KG1 (cell line): Measurements from ENCODE around the gene LRRC15.

Source experiments
- DNase-seq: peaks from one replicate; lab custom pipeline; 2025; lab: John Stamatoyannopoulos, UW

Gene LRRC15

DNA sequence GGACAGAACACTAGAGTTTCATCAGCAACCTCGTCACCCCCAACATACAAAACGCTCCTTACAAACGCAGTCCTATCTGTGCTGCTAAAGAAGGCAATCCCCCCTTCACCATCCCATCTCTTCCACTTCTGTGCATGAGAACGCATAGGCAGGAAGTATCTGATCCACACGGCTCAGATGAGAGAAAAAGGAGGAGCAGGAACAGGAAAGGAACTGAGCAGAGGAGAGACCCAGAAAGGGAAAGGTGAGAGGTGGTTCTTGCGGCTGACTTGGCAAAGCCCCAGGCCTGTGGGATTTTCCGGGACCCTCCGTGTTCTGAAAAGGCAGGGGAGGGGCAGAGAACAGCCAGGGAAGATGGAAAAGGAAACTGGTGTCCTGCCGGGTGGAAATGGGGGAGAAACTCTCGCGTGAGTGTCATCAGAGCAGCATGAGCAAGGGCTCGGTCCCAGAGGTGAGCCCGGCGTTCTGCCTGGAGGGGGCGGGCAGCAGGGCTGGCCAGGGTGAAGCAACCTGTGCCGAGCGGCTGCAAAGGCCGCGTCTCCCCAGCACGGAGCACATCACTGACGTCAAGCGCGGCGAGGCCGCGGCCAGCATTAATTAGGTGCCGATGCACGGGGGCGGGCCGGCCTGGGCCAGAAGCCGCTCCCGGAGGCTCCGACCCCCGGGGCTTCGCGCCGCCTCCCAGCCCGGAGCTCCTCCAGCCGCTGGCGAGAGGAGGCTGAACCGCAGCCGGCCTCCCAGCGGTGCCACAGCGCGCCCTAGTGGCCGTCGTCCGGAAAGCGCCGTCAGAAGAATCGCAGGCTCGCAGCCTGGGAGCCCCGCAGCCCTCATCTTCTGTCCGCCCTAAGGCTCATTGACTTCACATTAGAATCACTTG is 54.2 kb downstream of the LRRC15 start:
- DNase-seq, result peak; percentile 68

DNA sequence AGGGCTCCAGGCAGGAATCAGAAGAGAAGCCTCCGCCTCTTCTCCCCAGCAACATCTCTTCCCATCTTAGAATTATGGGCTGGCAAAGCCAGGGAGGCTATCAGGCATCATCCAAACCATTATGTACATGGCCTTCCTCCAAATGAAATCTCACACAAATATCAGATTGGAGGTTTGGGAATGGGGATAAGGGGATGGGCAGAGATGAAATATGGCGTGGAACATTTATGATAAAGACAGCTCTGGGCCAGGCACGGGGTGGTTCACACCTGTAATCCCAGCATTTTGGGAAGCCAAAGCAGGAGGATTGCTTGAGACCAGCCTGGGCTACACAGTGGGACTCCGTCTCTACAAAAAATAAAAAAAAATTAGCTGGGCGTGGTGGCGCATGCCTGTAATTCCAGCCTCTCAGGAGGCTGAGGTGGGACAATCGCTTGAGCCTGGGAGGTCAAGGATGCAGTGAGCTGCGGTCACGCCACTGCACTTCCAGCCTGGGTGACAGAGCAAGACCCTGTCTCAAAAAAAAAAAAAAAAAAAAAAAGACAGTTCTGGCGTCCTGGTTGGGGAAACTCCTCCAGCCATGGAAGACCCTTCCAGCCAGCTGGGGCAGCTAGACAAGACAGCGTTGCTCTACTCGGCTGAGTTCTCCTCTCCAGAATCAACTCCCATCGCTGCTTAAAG is 55.0 kb downstream of the LRRC15 start:
- no peak for DNase-seq

DNA sequence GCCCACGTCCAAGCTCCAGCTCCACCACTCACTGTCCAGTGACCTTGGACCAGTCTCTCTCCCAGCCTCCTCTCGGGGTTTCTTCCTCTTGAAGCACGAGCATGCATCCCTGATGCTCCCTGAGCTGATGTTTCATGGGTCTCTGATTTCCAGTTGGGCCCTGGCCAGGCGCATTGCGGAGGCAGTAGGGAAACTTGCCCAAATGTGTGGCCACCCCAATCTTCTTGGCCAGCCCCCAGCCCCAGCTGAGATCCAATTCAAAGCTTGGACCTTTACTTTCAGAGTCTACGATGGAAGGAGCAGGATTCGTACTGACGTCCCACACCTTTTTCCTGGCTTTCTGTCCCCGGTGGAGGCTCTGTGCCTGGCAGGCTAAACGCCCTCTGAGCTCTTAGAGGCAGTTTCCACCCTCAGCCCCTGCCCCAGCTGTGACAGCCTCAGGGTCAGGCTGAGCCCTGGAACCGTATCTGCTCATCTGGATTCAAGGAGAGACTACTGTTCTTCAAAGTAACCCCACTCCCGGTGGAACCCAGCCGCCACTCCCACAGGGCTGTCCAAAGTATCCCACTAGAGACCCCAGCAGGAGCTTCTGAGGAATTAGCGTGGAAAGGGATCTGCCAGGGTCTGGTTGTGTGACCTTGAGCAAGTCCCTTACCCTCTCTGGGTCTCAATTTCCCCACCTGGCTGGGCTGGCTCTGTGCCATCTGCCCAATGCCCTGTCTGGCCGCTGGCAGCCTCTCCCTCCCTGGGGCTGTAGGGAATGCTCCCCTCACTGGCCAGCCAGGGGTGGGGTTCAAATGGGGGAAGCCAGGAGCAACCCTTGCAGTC is 55.8 kb downstream of the LRRC15 start:
- DNase-seq, result no peak

DNA sequence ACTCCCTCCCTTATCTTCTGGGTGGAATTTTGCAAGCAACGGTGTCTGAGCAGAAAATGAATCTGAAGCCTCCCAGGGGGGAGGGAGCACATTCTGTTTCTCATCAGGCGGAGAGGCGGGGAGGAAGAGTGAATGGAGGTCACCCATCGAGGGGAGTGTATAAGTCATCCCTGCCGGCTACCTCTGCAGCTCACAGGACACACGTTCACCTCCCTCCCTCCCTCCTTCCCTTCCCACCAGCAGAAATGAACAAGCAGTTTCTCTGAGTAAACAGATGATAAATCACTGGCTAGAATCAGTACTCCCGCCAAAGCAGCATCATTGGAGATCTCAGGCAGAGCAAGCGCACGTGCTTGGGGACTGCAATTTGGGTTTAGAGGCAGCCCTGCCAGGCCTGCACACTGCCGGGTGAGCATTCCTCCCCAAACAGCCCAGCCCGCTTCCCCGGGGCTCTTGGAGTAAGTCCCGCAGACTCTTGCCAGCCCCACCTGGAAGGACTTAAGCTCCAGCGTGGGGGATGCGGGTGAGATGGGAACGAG is 56.7 kb downstream of the LRRC15 start:
- no peak for DNase-seq

DNA sequence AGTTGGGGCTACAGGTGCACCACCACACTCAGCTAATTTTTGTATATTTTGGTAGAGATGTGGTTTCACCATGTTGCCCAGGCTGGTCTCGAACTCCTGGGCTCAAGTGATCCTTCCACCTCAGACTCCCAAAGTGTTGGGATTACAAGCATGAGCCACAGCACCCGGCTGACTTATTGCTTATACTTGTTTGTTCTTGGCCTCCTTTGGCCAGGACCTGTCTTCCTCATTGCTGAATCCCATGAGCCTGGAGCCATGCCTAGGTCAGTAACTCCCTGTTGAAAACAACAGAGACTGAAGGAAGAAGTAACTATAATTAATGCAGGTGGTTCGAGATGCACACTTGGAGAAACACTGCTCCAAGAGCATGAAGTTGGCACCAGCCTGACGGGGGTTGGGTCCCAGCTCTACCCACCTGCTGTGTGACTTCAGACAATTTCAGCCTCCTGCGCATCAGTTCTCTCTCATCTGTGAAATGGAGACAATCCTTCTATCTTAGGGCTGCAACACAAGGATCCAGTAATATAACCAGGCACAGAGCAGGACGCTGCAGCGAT is 57.3 kb downstream of the LRRC15 start:
- no peak for DNase-seq

DNA sequence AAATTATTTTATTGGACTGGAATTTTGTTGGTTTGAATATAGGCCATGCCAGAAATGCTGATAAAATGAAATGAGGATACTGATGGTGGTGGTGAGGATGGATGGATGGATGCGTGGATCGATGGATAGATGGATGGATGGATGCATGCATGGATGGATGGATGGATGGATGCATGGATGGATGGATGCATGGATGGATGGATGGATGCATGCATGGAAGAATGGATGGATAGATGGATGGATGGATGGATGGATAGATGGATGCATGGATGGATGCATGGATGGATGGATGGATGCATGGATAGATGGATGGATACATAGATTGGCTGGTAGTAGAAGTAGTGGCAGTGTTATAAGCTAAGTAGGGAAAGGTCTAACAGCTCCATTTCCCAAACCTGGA is 58.5 kb downstream of the LRRC15 start:
- no peak for DNase-seq

DNA sequence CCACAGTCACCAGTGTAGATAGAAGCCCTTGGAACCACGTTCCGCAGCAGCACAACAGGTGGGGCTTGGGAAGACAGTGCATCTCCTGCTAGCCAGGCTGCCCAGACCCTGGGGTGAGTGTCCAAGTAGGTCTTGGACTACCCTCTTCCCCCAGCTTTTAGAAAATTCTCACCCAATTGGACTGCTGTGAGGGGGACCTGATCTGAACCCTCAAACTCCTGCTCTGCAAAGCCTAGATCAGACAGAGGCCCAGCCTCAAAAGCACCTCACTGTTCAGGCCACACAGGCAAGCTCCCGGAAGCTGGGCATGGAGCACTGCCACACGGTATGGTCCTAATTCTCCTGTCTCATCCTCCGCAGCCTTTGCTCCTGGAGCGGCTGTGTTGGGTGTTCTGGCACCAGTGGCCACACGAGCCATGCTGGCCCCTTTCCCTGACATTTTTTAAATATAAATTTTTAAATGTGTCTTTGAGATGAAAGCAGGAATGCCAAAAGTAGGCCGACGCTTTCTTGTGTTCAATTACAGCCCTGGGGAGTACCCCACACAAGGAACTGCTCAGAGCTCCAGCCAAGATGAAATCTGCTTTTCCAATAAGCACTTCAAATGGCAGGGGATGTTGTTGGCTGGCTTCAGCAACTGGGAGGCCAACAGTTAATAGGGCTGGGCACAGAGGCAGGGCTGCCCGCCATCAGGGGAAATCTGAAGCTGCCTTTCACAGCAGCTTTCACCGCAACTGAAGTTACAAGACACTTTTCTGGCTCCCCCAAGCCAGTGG is 59.3 kb downstream of the LRRC15 start:
- DNase-seq, result no peak

DNA sequence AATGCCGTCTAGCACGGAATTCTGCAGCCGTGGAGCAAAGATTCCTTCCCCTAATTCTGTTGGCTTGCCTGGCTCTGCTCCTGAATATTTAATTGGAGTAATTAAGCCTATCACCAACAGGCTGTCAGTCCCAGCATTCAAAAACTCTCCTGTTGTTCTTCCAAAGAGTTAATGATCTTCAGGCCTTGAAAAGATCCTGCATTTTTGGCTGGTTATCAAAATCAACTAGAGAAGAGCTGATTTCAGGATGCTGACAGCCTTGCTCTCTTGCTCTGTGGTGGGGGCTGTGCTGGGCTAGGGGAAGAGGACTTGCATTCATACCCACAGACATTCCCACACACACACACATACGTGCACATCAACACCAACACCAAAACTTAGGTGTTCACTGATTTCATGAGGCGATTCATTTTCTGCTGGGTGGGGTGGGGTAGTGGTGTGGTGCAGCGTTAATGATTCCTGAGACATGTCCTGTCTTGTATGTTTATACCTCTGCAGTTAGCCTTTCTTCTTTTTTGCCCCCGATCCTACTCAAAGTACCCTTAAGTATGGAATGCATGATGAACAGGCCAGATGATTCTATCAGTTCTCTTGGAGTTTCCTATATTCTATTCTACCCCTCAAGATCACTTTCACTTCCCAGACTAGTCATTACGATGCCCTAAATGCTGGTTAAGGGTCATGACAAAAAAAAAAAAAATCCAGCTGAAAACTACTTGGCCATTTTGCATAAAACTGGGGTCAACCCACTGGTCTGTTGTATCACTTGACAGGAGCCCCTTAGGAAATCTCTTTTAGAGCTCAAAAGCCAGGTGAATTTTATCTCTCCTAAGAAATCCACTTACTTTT is 60.7 kb downstream of the LRRC15 start:
- DNase-seq, result no peak

DNA sequence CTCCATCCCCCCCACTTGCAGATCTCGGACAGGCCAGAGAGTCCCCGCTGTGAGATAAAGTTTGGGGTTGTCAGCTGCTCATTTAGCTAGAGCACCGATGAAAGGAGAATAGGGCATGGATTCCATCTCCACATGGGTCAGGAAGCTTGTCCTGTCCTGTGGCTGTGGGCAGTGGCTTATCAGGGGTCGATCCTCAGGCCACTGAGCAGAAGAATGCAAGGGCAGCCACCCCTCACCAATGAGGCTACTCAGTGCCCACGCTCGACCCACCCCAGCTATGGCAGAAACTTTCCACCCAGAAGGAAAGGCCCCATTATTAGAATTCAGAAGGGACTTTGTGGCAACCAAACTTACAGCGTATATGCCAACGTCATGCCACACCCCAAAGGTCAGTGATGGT is 61.7 kb downstream of the LRRC15 start:
- DNase-seq, result no peak

DNA sequence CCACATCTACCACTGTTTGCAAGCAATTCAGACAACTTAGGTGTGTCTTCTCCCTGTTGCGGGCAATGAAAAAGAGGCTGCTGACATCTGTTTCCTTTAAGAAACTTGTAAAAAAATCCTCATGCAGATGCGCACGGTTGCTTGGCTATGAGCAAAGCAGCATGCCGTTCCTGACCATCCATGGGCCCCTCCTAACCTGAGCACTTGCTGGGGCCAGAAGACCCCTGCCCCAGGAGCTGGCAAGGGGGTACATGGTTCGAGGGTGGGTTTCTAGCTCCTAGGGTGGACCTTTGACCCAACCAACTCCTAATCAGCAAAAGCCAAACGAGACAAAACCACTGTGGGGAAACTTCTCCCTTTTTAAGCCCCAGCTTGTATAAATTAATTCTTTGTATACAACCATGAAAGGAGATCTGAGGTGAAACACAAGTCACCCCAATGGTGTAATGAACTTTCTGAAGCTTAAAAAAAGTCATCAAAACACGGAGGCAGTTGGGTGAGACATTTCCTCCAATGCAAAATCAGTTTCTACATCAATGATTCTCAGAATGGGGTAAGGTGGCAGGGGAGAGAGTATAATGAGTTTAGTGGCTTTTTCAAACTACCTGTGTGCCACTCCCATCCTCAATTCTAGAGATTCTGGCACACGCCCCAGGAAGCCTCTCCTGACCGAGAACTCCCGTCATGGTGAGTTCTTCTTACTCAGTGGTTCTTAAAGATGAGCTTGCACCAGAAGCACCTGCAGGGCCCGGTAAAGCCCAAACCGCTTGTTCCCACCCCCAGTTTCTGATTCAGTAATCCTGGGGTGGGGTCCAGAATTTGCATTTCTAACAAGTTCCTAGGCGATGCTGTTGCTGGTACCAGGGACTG is 62.5 kb downstream of the LRRC15 start:
- DNase-seq, result peak; percentile 40

DNA sequence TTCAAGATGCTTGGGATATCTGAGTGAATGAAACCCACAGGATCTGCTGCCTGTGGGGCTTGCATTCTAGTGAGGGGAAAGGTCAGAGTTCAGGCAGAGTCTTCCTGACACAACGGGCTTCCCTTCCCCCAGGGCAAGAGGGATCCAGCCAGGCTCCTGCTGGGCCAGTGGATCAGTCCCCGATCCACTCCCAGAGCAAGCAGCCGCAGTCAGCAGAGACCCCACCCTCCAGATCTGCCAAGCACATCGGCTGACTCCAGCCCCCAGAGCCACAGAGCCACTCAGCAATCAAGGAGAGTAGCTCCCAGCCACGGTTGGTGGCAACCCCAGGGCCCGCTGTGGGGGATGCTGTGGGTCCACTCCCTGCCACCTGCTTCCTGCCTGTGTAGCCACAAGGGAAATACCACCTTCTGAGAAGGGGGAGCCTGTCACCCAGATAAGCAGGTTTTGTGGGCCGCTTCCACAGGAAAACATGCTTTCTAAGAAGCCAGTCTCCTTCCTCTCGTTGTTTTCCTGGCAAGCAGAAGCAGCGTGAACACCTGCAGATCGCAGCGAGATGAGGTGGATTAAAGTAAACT is 63.3 kb downstream of the LRRC15 start:
- DNase-seq, result peak; percentile 91

DNA sequence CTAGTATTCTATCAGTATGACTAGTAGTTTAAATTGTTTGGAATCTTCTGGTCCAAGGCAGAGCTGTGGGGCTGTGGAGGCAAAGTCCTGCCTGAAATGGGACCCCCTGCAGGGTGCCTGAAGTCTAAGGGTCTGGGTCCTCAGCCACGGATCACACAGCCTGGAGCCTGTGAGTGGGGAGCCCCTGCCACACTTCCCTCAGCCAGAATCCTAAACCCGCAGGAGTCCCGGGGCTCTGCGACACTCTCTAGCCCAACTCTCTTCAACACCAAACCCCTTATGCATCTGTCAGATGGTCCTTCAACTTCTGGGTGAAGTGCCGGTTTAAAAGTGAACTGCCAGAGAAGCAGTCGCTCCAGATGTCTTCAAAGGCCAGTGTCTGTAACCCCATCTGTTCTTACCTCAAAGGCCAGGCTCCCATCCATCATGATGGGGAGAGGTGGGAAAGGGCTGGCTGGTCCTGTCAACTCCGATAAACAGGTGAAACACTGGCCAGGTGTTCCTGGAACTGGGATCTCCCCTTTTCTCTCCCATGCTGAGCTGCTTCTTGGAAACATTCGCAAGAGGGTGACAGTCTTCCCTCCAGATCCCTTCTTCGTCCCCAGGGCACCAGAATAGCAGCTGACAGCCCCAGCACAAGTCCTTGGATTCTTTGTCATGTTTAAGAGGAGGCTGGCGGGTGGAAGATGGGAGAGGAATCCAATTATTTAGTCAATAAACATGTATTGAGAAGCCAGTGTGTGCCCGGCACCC is 64.0 kb downstream of the LRRC15 start:
- no peak for DNase-seq
